Osteocyte (in vitro differentiated cells): Measurements from ENCODE around the gene NPTN. TPM values are rescaled to one million over a fixed set of nuclear protein-coding genes. Genes with fewer than 3 reads are reported as not detected.

Experiments
- DNase-seq: peaks from one replicate; pipeline ENCODE4 v3.0.0; 2021; ENCODE audit warnings: mixed read lengths; ENCODE audit not compliant: unreplicated experiment; ENCODE audit errors: extremely low spot score
- H3K27ac Mint-ChIP-seq: one replicate; pipeline ENCODE4 v1.8.0; 2021; ENCODE audit warnings: mild to moderate bottlenecking, mixed read lengths; ENCODE audit not compliant: unreplicated experiment
- H3K27me3 Mint-ChIP-seq: one replicate; pipeline ENCODE4 v1.8.0; 2021; ENCODE audit warnings: mixed read lengths; ENCODE audit not compliant: unreplicated experiment
- H3K36me3 Mint-ChIP-seq: one replicate; pipeline ENCODE4 v1.8.0; 2021; ENCODE audit warnings: mixed read lengths; ENCODE audit not compliant: unreplicated experiment
- H3K4me1 Mint-ChIP-seq: one replicate; pipeline ENCODE4 v1.8.0; 2021; ENCODE audit warnings: mixed read lengths; ENCODE audit not compliant: unreplicated experiment
- H3K4me3 Mint-ChIP-seq: one replicate; pipeline ENCODE4 v1.8.0; 2021; ENCODE audit warnings: mild to moderate bottlenecking, moderate library complexity, mixed read lengths; ENCODE audit not compliant: unreplicated experiment
- H3K9me3 Mint-ChIP-seq: one replicate; pipeline ENCODE4 v1.8.0; 2021; ENCODE audit warnings: mixed read lengths; ENCODE audit not compliant: unreplicated experiment
- CTCF ChIP-seq: fragments of 200-600 bp; sonication (generic); IDR thresholded peaks from 2 replicates; pipeline ENCODE4 v1.5.0; 2021; ENCODE audit warnings: antibody characterized with exemption, mild to moderate bottlenecking, moderate library complexity
- total RNA-seq: library from RNA; stranded (reverse); gene quantifications from 2 replicates; pipeline ENCODE4 v1.2.1, GENCODE V29; 2021

NPTN gene
- total RNA-seq, 1 donor from 2014 or later, result 192 TPM

GRCh38 chr15:73674587-73674986 is 41.4 kb upstream of the NPTN start:
- no peak for DNase-seq
- no peak for TF ChIP-seq CTCF
- H3K4me1 Mint-ChIP-seq, result no peaks in the 10 kb centered on the region
- H3K9me3 Mint-ChIP-seq, result no peaks in the 10 kb centered on the region
- no peak overlapping the region for H3K27ac Mint-ChIP-seq
- peaks cover 38% of the 10 kb centered on the region for H3K27me3 Mint-ChIP-seq
- no peak overlapping the region for H3K4me3 Mint-ChIP-seq
- H3K36me3 Mint-ChIP-seq, result no peaks in the 10 kb centered on the region

GRCh38 chr15:73660455-73660854 is 27.3 kb upstream of the NPTN start:
- Mint-ChIP-seq H3K4me3 (no peak overlapping the region), H3K4me1 (no peaks in the 10 kb centered on the region), H3K36me3 (no peaks in the 10 kb centered on the region), H3K27ac (no peak overlapping the region), H3K27me3 (peaks cover 63% of the 10 kb centered on the region), H3K9me3 (no peaks in the 10 kb centered on the region)
- TF ChIP-seq CTCF, result no peak
- DNase-seq, result no peak

GRCh38 chr15:73658645-73659044 is 25.5 kb upstream of the NPTN start:
- Mint-ChIP-seq H3K27ac (no peak overlapping the region), H3K27me3 (peaks cover 70% of the 10 kb centered on the region), H3K36me3 (no peaks in the 10 kb centered on the region), H3K9me3 (no peaks in the 10 kb centered on the region), H3K4me3 (no peak overlapping the region), H3K4me1 (no peaks in the 10 kb centered on the region)
- DNase-seq, result no peak
- TF ChIP-seq CTCF, result no peak

GRCh38 chr15:73655724-73656123 is 22.5 kb upstream of the NPTN start:
- Mint-ChIP-seq H3K9me3 (peaks cover 4% of the 10 kb centered on the region), H3K4me3 (no peak overlapping the region)

GRCh38 chr15:73654659-73655058 is 21.5 kb upstream of the NPTN start:
- H3K36me3 Mint-ChIP-seq, result no peaks in the 10 kb centered on the region
- no peak for TF ChIP-seq CTCF
- H3K9me3 Mint-ChIP-seq, result peaks cover 4% of the 10 kb centered on the region
- no peak overlapping the region for H3K4me3 Mint-ChIP-seq
- no peak overlapping the region for H3K27ac Mint-ChIP-seq
- no peak for DNase-seq
- peaks cover 45% of the 10 kb centered on the region for H3K27me3 Mint-ChIP-seq
- H3K4me1 Mint-ChIP-seq, result no peaks in the 10 kb centered on the region

More at GRCh38 chr15:73655724-73656123, 22.5 kb upstream of the NPTN start:
- Mint-ChIP-seq H3K4me1 (no peaks in the 10 kb centered on the region), H3K36me3 (no peaks in the 10 kb centered on the region), H3K27me3 (peaks cover 53% of the 10 kb centered on the region), H3K27ac (no peak overlapping the region)
- no peak for TF ChIP-seq CTCF
- DNase-seq, result no peak
